ENCODE measurements around the gene TAGAP. TPM values are rescaled to one million over a fixed set of nuclear protein-coding genes. Genes with fewer than 3 reads are reported as not detected.

The TAGAP gene
- total and polyA plus RNA-seq, 10 of the 15 experiments (the other 5 are each of a cell fraction or from before 2014, with no cell fraction given), result 5.3 to 27.4 (median 18.9) TPM

DNA sequence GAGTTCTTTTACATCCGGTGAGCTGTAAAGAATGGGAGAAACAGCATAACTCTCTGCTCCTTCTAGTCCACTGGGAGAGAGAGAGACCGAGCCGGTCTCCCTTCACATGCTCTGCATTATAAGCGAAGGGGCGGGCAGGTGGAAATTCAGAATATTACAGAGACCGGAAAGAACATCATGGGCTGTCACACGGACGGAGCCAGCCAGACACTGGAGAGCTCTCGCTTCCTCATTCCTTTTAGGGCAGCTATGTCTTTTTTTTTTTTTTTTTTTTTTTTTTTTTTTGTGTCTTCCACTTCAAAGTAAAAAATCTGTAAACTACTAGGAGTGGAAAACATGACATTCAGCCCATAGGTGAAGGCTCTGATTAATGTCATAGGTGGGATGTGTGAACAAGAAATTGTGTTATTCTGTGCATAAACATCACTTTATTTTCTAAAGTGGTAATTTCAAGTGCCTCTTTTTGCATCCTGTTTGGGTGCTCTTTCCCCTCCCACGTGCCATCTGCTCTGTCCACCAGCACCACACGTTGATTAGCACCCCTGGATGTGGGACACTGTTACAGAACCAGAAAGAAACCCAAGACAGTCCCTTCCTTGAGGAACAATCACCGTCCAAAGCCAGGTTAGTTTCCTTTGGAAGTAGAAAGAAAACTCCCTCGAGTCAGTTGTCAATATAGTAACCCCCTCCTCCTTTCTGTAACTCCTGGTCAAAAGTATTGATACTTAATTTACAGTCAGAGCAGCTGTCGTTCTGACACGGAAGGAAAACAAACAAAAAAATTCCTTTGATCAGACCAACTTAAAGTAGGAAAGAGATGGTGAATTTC, at the start of gene TAGAP (continued):
- no peak for TF ChIP-seq HDGF (IDR thresholded peaks at IDR 0.05)
- TF ChIP-seq KAT2A (conservative IDR thresholded peaks at IDR 0.05; ENCODE audit: control insufficient read depth, low read depth, low read length), result no peak
- TF ChIP-seq MTA3 (IDR thresholded peaks at IDR 0.05; ENCODE audit: borderline replicate concordance, low read length), result no peak
- TF ChIP-seq ZNF24 (IDR thresholded peaks at IDR 0.05), result no peak
- peak in 1 of 2 experiments; percentile 27; a peak in 1 of 4 replicates for TF ChIP-seq IKZF2 (IDR thresholded peaks at IDR 0.05)
- peak; percentile 47; the same call in 1 of the 2 replicates for TF ChIP-seq DPF2 (IDR thresholded peaks at IDR 0.05)
- no peak for TF ChIP-seq PAX8 (IDR thresholded peaks at IDR 0.05)
- TF ChIP-seq, protein P1, sequence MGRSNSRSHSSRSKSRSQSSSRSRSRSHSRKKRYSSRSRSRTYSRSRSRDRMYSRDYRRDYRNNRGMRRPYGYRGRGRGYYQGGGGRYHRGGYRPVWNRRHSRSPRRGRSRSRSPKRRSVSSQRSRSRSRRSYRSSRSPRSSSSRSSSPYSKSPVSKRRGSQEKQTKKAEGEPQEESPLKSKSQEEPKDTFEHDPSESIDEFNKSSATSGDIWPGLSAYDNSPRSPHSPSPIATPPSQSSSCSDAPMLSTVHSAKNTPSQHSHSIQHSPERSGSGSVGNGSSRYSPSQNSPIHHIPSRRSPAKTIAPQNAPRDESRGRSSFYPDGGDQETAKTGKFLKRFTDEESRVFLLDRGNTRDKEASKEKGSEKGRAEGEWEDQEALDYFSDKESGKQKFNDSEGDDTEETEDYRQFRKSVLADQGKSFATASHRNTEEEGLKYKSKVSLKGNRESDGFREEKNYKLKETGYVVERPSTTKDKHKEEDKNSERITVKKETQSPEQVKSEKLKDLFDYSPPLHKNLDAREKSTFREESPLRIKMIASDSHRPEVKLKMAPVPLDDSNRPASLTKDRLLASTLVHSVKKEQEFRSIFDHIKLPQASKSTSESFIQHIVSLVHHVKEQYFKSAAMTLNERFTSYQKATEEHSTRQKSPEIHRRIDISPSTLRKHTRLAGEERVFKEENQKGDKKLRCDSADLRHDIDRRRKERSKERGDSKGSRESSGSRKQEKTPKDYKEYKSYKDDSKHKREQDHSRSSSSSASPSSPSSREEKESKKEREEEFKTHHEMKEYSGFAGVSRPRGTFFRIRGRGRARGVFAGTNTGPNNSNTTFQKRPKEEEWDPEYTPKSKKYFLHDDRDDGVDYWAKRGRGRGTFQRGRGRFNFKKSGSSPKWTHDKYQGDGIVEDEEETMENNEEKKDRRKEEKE (IDR thresholded peaks at IDR 0.05), result no peak
- no peak for TF ChIP-seq RCOR1 (conservative IDR thresholded peaks at IDR 0.05; ENCODE audit: low read depth, low read length)
- no peak for TF ChIP-seq ASH2L (IDR thresholded peaks at IDR 0.05; ENCODE audit: borderline replicate concordance, low read depth)
- no peak for TF ChIP-seq ZNF274 (IDR thresholded peaks at IDR 0.05; ENCODE audit: insufficient read depth, insufficient read length)
- peak; percentile 46 for TF ChIP-seq MXI1 (IDR thresholded peaks at IDR 0.05; ENCODE audit: low read depth, low read length)
- no peak for TF ChIP-seq NFYA (IDR thresholded peaks at IDR 0.05; ENCODE audit: borderline replicate concordance, low read depth, low read length)
- no peak for TF ChIP-seq MEF2A (IDR thresholded peaks at IDR 0.05; ENCODE audit: insufficient read depth, low read depth, low read length)
- TF ChIP-seq YBX1 (IDR thresholded peaks at IDR 0.05), result no peak
- no peak for TF ChIP-seq SMC3 (IDR thresholded peaks at IDR 0.05; ENCODE audit: borderline replicate concordance, low read length)
- TF ChIP-seq SUZ12 (IDR thresholded peaks at IDR 0.05; ENCODE audit: unreplicated experiment), result no peak
- 0 out of 2 replicates have a peak, but pooled peaks have one; percentile 42 for TF ChIP-seq RELB (IDR thresholded peaks at IDR 0.05; ENCODE audit: low read depth)
- no peak for TF ChIP-seq CEBPB (IDR thresholded peaks at IDR 0.05; ENCODE audit: borderline replicate concordance in 1 of 2, low read depth in 2 of 2, low read length in 2 of 2)
- TF ChIP-seq, protein P2, sequence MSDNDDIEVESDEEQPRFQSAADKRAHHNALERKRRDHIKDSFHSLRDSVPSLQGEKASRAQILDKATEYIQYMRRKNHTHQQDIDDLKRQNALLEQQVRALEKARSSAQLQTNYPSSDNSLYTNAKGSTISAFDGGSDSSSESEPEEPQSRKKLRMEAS (IDR thresholded peaks at IDR 0.05; ENCODE audit: low read depth, low read length), result peak; percentile 61; the same call in 1 of the 2 replicates
- TF ChIP-seq BCL11A (IDR thresholded peaks at IDR 0.05; ENCODE audit: low read depth, low read length), result no peak
- TF ChIP-seq ZNF384 (IDR thresholded peaks at IDR 0.05; ENCODE audit: borderline replicate concordance, low read depth, low read length), result peak; percentile 99
